ENCODE measurements around the gene HOXD8. TPM values are rescaled to one million over a fixed set of nuclear protein-coding genes. Genes with fewer than 3 reads are reported as not detected.

The HOXD8 gene
- total and polyA plus RNA-seq, 9 of the 15 experiments (the other 6 are each of a cell fraction or from before 2014, with no cell fraction given) = 0.04 to 0.15 TPM; not detected in 7

DNA sequence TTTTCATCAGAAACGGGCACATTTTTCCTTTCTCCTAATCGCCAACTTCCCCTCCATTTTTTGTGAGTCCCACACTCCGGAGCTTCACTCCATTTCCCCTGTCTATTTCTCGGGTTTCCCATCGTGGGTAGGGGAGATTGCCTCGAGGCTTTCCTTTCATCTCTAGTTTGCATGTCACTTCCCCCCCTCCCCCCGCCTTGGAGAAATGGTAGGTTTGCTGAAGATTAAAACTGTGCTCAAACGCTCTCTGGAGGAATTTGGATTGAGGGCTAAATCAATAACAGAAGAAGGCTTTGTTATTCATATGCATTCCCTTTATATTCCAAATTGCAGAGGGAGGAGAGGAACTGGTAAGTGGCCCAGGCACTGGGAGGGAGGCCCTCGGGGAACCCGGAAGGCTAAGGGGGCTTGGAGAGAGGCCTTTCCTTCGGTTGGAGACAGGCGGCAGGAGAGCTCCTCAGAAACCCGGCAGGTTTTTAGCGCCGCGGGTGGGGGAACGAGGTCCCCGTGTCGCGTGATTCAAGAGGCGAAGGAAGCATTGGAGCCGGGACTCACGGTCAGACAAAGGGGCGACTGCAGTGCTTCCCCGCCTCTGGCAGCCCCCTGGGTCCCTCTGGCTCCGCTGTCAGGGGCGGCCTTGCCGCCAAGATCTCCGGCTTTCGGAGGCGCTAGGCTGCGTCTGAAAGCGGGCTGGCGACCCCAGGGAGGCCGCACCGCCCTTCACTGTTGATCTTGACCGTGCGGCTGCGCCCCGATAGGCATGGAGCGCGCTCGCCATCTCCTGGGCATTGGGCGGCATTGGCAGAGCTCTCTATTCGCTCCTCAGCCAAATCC lies 32.3 kb upstream of the HOXD8 start (continued):
- peak; percentile 98 for TF ChIP-seq STAG1 (CRISPR knock-in tag; IDR thresholded peaks at IDR 0.05; ENCODE audit: borderline replicate concordance)
- no peak for TF ChIP-seq SIRT6 (IDR thresholded peaks at IDR 0.05; ENCODE audit: low read depth, low read length)
- no peak for TF ChIP-seq ZNF134 (CRISPR knock-in tag; conservative IDR thresholded peaks at IDR 0.05)
- TF ChIP-seq ZC3H11A (IDR thresholded peaks at IDR 0.05; ENCODE audit: low read depth, low read length) = no peak
- no peak for TF ChIP-seq XRCC4 (IDR thresholded peaks at IDR 0.05; ENCODE audit: extremely low read depth, insufficient read depth, insufficient read length)
- peak; percentile 60 for TF ChIP-seq POLR2G (IDR thresholded peaks at IDR 0.05; ENCODE audit: low read depth, low read length)
- TF ChIP-seq CSDE1 (IDR thresholded peaks at IDR 0.05) = no peak
- peak; percentile 61; the same call in 1 of the 2 replicates for TF ChIP-seq ZNF766 (CRISPR knock-in tag; conservative IDR thresholded peaks at IDR 0.05)
- no peak for TF ChIP-seq HNRNPUL1 (IDR thresholded peaks at IDR 0.05; ENCODE audit: low read length)
- TF ChIP-seq, protein P1, sequence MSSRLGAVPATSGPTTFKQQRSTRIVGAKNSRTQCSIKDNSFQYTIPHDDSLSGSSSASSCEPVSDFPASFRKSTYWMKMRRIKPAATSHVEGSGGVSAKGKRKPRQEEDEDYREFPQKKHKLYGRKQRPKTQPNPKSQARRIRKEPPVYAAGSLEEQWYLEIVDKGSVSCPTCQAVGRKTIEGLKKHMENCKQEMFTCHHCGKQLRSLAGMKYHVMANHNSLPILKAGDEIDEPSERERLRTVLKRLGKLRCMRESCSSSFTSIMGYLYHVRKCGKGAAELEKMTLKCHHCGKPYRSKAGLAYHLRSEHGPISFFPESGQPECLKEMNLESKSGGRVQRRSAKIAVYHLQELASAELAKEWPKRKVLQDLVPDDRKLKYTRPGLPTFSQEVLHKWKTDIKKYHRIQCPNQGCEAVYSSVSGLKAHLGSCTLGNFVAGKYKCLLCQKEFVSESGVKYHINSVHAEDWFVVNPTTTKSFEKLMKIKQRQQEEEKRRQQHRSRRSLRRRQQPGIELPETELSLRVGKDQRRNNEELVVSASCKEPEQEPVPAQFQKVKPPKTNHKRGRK (tag; IDR thresholded peaks at IDR 0.05) = peak; percentile 46; the same call in 1 of the 2 replicates
- TF ChIP-seq, protein P2, sequence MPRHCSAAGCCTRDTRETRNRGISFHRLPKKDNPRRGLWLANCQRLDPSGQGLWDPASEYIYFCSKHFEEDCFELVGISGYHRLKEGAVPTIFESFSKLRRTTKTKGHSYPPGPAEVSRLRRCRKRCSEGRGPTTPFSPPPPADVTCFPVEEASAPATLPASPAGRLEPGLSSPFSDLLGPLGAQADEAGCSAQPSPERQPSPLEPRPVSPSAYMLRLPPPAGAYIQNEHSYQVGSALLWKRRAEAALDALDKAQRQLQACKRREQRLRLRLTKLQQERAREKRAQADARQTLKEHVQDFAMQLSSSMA (CRISPR knock-in tag; IDR thresholded peaks at IDR 0.05) = no peak
- no peak for TF ChIP-seq ZNF431 (CRISPR knock-in tag; IDR thresholded peaks at IDR 0.05)
- TF ChIP-seq DDX20 (tag; IDR thresholded peaks at IDR 0.05; ENCODE audit: low read depth) = no peak
- TF ChIP-seq, protein P3, sequence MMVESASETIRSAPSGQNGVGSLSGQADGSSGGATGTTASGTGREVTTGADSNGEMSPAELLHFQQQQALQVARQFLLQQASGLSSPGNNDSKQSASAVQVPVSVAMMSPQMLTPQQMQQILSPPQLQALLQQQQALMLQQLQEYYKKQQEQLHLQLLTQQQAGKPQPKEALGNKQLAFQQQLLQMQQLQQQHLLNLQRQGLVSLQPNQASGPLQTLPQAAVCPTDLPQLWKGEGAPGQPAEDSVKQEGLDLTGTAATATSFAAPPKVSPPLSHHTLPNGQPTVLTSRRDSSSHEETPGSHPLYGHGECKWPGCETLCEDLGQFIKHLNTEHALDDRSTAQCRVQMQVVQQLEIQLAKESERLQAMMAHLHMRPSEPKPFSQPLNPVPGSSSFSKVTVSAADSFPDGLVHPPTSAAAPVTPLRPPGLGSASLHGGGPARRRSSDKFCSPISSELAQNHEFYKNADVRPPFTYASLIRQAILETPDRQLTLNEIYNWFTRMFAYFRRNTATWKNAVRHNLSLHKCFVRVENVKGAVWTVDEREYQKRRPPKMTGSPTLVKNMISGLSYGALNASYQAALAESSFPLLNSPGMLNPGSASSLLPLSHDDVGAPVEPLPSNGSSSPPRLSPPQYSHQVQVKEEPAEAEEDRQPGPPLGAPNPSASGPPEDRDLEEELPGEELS (CRISPR knock-in tag; IDR thresholded peaks at IDR 0.05; ENCODE audit: borderline replicate concordance) = no peak
- no peak for TF ChIP-seq RBM39 (optimal IDR thresholded peaks at IDR 0.05; ENCODE audit: low read depth, low read length)

All from K562 (cell line).